IMR-90 (cell line): ENCODE data around the gene DPP10.

ENCODE experiments used
- BHLHE40 ChIP-seq: fragments of 150-350 bp; IDR thresholded peaks from 2 replicates; pipeline ENCODE4 v1.6.1; 2016; ENCODE audit warnings: mild to moderate bottlenecking, low read depth, low read length
- CEBPB ChIP-seq: IDR thresholded peaks from 2 replicates; pipeline ENCODE4 v1.6.1; 2012; ENCODE audit warnings: low read depth, low read length, improper control_type of control experiment
- CTCF ChIP-seq: conservative IDR thresholded peaks from 2 replicates; pipeline ENCODE4 v1.5.1; 2012; ENCODE audit warnings: mild to moderate bottlenecking, low read depth, low read length, improper control_type of control experiment
- MAFK ChIP-seq: IDR thresholded peaks from 2 replicates; pipeline ENCODE4 v1.6.1; 2012; ENCODE audit warnings: low read depth, low read length, improper control_type of control experiment
- POLR2A ChIP-seq: IDR thresholded peaks from 2 replicates; pipeline ENCODE4 v1.6.1; 2012; ENCODE audit warnings: mild to moderate bottlenecking, low read depth, low read length
- RAD21 ChIP-seq: IDR thresholded peaks from 2 replicates; pipeline ENCODE4 v1.6.1; 2012; ENCODE audit warnings: low read length, improper control_type of control experiment
- RFX5 ChIP-seq: IDR thresholded peaks from 2 replicates; pipeline ENCODE4 v1.8.0; 2012; ENCODE audit warnings: low read depth, mild to moderate bottlenecking, low read length, moderate library complexity
- USF2 ChIP-seq: fragments of 150-350 bp; IDR thresholded peaks from 2 replicates; pipeline ENCODE4 v1.6.1; 2017; ENCODE audit warnings: mild to moderate bottlenecking, antibody characterized with exemption, low read length, low read depth

GRCh38 chr2:115359550-115359949 lies 917.1 kb downstream of the DPP10 start:
- TF ChIP-seq CTCF (no peak), BHLHE40 (no peak), USF2 (no peak), POLR2A (no peak), RAD21 (no peak), CEBPB (no peak), RFX5 (no peak), MAFK (no peak)
